Right renal cortex interstitium (tissue), 3 donors: ENCODE results near the gene TSPAN17. TPM values are rescaled to one million over a fixed set of nuclear protein-coding genes. Genes with fewer than 3 reads are reported as not detected.
A peak's percentile ranks its signal among the peaks of the same experiment; 100 is the strongest.
"Not testable (repeated sequence)": the region's sequence is repeated elsewhere in the genome, so short reads cannot be mapped to it uniquely, and the experiment has no call there.

ENCODE experiments used
- DNase-seq, 3 donors: peaks; one replicate each; pipeline ENCODE4 v3.0.0-alpha.2; 2013; ENCODE audit warnings: low read depth in 3 of 3, low spot score in 2 of 3
- polyA plus RNA-seq, 3 donors: library from polyadenylated mRNA; unstranded; fragments of 120-200 nt; gene quantifications; one replicate each; pipeline ENCODE4 v1.2.1, GENCODE V29; 2013; ENCODE audit not compliant: insufficient read length in 3 of 3

Gene TSPAN17, protein sequence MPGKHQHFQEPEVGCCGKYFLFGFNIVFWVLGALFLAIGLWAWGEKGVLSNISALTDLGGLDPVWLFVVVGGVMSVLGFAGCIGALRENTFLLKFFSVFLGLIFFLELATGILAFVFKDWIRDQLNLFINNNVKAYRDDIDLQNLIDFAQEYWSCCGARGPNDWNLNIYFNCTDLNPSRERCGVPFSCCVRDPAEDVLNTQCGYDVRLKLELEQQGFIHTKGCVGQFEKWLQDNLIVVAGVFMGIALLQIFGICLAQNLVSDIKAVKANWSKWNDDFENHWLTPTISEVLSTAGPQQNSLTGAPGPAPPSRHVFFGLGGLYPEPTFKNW
- 10 to 100 TPM; 25.7 to 31.1 (median 30.5) TPM for polyA plus RNA-seq

DNA sequence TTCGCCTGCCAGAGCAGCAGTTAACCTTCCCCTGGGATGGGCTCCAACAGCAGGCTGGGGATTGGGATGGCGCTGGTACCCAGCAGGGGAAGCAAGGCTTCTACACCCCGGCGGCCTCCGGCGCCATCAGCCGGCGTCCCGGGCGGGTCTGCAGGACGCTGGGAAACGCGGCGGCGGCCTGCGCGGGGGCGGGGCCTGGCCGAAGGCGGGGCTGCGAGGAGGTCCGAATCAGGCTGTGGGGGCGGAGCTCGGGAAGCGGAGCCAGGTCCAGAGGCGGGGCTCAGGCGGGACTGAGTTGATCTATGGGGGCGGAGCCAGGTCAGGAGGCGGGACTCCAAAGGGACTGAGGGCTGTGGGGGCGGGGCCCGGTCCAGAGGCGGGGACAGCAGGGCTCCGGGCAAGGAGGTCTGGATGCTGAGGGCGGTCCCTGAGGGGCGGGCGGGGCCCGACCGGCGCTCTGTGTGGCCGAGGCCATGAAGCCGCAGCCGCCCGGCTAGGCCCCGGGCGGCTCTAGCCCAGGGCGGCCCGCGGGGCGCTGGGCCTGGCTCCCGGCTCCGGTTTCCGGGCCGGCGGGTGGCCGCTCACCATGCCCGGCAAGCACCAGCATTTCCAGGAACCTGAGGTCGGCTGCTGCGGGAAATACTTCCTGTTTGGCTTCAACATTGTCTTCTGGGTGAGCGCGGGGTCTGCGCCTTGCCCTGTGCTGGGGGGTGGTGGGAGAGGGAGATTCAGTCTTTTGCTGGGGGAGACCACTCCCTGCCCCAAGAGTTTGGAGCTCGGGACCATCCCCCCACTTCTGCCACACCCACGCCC is at the start of gene TSPAN17:
TSS of gene TSPAN17 (plus strand) at position 455 of the 813 bp plus-strand sequence. CDS start at position 587, 132 bp downstream.
- DNase-seq: peak; percentile 97 to 99 (median 98)

DNA sequence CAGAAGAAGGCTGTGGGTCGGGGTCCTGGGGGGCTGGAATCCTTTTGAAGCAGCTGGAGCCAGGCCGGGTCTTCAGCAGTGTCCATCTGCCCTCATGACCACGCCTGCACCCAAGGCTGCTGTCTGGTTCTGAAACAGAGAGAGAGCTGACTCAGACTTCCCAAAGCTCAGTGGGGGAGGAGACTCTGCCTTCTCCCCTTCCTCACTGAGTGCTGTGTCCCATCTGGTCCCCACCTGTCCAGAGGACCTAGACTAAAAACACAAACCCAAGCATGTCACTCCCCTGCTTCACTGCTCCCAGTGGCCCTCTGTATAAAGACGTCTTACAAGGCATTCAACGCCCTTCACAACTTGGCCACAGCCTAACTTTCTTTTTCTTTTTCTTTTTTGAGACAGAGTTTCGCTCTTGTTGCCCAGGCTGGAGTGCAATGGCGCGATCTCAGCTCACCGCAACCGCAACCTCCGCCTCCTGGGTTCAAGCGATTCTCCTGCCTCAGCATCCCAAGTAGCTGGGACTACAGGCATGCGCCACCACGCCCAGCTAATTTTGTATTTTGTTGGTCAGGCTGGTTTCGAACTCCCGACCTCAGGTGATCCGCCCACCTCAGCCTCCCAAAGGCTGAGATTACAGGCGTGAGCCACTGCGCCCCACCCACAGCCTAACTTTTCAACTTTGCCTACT is 47.4 kb upstream of the TSPAN17 start:
- not testable (repeated sequence) for DNase-seq

DNA sequence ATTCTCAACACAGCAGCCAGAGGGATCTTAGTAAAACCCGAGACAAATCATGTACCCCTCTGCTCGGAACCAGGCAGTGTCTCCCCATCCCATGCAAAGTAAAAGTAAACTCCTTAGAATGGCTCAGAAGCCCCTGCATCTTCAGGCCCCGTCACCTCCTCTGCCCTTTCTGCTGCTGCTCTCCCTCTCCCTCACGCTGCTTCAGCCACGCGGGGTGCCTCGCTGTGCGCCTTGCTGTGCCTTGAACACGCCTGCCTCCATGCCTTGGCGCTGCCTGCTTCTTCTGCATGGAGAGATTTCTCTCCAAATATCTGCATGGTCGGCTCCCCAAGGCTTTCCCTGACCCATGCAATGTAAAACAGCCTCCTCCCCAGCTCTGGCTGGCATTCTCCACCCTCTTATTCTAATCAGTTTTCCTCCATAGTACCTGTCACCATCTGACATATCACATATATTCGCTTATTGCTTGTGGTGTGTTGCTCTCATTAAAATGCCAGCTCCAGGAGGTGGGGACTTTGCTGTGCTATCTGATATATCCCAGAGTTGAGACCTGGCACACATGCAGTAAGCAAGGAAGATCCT is 45.3 kb upstream of the TSPAN17 start:
- no peak for DNase-seq

DNA sequence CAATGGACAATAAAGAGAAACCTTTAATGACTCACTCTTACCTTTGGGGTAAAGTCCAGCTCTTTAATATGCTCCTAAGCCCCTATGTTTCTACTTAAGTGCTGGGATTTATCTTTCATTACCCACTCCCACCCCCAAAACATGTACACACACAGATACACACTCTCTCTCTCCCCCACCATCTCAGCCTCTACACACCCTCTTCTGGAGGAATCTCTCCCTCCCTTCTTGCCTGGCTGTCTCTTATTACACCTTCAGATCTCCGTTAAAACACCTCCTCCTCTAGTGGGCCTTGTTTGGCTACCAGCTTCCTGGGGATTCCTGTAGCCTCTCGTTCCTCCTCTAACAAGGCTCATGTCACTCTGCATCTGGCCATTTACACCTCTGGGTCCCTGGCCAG is 44.2 kb upstream of the TSPAN17 start:
- no peak for DNase-seq

DNA sequence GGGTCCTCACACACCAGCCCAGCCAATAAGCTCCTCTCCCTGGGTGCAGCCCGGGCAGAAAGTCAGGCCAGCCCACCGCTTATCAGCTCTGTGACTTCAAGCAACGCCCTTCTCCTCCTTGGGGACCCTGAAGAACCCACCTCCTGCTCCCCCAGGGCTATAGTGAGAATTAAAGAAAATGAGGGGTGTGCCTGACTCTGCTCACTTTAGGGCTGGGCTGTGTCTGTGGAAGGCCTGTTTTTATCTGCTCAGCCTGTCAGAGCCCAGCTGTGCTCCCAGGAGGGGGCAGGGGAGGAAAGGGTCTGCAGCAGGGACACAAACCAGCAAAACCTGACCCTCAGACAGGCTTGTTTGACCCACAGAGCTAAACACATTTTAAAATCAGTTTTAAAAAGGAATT is 41.3 kb upstream of the TSPAN17 start:
- DNase-seq: no peak

DNA sequence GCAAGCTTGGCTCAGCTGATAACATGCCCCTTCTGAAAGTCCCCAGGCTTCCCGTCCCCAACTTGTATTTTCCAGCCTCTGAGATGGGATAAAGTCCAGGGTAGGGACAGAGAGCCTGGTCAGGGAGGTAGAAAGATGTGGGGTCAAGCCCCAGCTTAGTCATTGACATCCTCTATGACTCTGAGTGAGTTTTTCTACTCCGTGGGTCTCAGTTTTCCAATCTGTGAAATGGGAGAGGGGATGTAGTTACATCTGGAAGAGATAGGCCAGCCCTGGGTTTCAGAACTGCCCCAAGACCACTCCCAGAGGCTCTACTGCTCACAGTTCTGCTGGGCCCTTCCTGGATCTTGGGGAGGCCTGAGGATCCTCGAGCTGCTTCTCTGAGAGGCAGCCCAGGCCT is 40.4 kb upstream of the TSPAN17 start:
- DNase-seq: no peak

DNA sequence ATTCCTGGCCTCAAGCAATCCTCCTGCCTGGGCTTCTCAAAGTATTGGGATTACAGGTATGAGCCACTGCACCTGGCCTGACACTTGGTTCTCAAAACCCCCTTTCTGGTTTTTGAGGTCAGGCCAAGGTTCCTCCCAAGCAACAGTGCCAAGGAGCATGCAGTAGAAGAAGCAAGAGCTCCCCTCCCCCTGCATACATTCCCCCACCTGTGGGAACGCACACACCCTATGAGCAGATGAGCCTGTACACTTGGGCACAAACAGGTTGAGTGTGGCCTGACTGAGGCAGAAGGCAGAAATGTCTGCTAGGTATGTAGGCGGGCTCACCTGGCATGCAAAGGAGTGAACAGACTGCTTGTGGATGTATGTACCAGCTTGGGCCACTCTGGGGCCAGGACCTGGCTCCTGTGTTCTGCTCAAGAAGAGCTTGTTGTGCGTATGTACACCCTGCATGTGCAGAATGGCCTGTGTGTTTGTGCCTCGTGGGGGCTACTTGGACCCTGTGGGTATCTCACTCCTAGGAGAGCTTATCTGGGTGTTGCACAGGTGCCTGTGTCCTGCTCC is 39.1 kb upstream of the TSPAN17 start:
- no peak for DNase-seq

DNA sequence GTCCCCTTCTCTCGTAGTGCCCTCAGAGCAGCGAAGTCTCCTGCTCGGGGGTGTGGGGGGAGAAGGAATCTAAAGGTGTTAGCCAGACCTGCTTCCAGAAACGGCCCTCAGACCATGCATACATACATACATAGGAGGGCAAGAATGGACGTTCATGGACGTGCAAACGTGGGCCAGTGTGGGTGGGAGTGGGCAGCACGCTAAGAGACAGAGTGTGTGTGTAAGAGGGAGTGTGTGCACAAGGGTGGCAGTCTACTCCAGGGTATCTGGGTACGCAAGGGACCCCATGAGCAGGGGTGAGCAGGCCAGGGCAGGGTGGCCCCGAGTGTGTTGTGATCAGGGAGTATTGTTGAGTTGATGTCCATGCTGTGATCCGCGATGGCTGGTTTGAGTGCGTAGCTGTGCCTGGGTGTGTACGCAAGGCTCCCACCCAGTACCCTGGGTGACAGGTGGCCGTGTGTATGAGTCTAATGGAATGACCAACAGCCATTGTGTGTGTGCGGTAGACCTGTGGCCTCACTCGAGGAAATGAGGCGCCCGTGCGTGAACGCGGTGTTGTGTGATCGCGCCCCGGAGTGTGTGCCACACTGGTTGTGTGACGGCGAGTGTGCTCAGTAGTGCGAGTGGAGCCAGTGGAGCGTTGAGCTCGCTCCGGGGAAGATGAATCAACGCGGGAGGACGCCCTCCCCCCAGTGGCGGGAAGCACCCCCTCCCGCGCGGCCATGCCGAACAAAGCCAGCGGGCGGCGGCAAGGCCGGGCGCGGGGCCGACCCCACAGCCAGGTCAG is 38.2 kb upstream of the TSPAN17 start:
- DNase-seq: no peak

DNA sequence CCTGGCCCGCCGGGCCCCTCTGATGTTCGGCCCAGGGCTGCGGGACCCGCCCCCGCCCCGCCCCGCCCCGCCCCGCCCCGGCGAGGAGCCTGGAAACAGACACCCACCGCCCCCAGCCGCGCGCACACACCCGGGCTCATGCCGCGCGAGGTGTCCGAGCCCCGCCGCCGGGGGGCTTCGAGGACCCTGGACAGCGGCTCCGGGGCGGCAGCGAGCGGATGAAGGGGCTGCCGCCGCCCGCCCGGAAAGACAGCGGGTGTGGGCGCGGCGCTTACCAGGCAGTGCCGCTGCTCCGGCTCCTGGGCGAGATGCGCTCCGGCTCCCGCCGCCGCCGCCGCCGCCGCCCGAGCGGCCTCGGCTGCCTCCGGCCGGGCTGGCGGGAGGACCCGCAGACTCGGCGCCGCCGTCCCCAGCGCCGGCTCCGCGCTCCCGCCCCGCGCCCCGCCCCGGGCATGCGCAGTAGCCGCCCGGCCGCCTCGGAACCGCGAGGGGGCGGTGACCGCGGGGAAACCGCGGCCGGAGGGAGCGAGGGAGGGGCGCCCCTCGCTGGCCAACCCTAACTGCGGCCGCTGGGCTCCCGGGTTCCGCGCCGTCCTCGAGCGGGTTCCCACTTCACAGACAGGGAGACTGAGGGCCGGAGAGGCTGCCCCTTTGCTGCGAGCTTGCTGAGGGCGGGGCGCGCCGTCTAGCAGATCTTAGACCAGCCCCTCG is 37.4 kb upstream of the TSPAN17 start, which contains the start of gene GPRIN1:
TSS of gene GPRIN1 (minus strand) at position 433 of the 711 bp plus-strand sequence. CDS start 10,322 bp downstream, outside the sequence.
- DNase-seq: peak in 1 of 3 donors; percentile 38

DNA sequence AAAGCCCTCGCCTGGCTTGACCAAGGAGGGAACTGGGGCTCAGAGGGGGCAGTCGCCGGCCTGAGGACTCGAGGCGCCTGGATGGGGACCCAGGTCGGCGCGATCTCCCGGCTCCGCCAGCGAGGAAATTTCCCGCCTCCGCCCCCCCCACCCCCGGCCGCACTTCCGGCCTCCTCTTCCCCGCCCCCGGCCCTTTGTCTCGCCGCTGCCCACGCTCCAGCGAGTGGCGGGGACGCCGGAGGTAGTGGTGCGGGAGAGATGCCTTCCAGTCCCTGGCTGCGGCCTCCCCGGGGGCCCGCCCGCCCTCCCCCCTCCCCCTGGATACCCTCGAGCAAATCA is 36.9 kb upstream of the TSPAN17 start:
- no peak for DNase-seq

DNA sequence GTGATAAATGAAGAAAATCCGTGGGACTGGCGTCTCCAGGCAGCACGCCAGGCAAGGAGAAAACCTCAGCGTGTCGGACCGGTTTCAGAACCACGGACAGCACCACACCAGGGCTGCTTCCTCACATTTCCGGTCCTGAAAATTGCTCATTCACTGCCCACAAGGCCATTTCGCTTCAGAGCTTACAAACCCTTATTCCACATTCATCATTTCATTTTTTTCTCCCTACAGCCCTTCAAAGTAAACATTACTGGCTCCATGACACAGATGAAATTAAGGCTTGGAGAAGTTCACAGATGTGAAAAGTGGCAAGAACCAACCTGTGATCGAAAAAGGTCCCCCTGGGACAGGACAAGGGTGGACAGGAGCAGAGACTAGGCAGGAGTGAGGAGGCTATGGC is 35.8 kb upstream of the TSPAN17 start:
- DNase-seq: peak; percentile 51 to 82 (median 56)

DNA sequence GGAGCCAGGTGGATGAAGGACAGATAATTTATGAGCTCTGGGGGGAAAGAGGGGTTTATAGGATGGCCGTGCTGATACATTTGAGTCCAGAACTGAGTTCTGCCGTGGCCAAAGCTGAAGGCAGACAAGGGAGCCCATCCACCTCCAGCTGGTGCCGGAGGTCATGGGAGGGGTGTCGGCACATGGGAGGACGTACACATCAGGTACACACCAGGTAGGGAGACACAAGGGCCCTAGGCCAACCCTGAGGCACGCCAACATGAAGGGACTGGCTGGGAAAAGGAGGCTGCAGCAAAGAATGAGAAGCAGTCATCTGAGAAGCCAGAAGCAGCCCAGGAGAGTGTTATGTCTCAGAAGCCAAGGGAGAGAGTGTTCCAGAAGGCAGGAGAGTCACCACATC is 35.3 kb upstream of the TSPAN17 start:
- DNase-seq: no peak

DNA sequence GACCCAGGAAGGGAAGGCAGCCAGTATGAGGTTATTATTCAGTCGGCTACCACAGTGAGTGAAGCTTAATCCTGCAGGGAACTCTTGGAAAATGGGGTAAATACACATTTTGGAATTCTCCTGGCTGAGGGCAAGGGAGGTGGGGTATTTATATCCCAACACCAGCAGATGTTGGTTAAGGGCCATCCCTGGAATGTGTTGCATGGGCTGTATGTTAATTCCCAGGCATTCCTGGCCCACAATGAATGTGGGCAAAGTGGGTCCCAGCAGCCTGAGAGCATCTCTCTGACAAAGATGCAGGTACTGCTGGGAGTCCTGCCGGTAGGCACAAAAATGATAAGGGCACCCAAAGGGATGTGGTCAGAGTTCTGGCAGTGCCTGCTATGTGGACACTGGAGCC is 34.4 kb upstream of the TSPAN17 start:
- no peak for DNase-seq

DNA sequence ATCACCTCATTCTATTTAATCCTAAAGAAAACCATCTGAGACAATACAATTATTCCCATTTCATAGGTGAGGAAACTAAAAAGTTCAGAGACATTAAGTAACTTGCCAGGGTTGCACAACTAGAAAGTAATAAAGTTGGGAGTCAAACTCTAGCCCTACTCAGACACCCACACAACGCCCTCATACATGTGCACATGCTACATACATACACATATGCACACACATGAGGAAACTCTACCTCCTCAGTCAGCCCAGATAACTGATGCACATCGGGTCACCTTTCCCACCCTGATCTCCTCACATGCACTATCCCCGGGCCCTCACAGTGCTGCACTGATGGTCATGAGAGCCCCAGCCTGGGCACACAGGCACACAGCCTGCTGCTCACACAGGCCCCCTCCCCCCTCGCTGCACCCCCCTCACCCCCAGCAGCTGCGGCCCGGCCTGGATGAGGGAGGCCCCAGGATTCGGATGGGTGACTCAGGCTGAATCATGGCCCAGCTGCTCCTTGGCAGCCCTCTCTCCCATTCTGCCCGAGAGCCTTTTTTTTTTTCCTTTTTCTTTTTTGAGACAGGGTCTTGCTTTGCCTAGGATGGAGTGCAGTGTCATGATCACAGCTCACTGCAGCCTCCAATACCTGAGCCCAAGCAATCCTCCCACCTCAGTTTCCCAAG is 32.3 kb upstream of the TSPAN17 start:
- DNase-seq: no peak

DNA sequence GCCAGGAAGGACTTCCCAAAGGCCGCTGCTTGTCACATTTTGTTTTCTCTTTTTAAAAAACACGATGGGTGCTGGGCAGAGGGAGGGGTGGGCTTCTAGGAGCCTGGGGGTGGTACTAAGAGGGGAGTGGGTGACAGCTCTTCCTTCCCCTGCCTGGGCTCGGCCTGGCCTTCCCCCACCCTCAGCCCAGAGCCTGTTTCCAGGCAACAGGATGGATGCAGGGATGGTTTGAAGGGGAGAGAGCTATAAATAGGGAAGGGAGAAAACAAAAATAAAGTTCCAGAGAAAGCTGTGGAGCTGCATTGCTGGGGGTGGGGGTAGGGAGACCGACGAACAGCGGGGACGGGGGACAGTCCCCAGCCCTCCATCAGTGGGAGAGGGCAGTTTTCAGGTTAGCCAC is 30.8 kb upstream of the TSPAN17 start:
- no peak for DNase-seq

DNA sequence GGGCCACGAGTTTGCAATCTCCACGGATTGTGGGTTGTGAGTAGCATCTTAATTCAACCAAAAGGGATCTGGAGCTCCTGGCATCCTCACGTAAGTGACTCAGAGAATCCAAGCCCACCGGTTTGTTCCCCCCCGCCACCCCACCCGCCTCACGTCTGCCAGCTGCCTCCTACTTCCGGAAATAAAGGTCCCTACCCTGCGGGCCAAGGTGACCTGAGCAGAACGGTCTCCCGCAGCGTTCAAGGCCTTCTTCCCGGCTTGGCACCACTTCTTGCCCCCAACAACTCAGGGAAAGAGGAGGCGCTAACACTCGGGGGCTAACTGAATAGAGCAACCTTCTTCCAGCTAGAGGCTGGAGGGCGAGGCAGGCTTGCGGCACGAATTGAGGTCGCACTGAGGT is 28.5 kb upstream of the TSPAN17 start:
- DNase-seq: no peak

DNA sequence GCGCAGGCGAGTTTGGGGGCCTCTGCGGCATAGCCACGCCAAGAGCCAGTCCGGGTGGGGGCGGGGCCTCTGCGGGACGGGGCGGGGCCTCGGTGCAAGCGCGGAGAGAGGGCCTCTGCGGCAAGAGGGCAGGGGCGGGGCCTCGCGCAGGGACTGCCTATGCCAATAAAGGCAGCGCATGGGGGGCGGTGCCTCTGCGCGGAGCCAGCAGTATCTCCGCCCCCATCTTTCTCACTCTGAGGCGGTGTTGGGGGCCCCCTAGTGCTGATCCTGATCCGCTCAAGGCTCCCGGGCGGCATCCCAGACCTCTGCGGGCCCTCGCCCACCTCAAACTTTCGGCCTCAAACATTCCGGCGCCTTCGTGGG is 28.1 kb upstream of the TSPAN17 start:
- peak in 1 of 3 donors; percentile 52 for DNase-seq

DNA sequence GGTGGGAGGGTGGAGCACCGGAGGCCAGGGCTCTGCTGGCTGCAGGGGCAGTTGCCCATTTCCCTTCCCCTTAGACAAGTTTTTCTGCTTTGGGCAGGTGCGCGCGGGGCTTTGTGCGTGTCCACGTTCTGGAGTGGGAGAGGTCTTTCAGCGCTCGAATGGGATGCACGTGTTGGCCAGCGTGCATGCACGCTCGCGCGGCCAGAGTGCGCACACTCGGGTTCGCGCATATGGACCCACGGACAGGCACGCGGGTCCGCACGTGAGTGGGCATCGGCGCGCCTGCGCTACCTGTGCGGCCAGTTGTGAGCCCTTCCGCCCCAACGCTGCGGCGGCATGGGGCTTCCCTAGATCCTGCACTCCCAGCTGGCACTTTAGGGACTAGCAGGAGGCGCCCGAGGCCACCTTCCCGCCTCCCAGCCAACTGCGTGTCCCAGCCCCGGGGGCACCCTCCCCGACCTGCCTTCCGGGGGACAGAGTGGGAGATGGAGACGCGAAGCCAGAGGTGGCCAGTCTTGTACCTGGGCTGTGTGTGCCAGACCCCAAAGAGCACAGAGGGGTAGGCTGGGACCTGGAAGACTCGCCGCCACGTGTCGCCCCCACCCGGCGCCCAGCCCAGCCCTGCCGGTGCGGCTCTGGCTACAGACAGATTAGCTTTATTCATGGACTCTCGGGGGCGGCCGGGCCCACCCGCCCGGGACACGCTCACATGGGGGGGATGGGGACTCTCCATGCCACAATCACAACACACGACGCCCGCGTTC is 27.5 kb upstream of the TSPAN17 start:
- no peak for DNase-seq
